GF-D8 (cell line): ENCODE measurements around the gene CACFD1.

ENCODE experiments used
- DNase-seq: peaks from one replicate; lab custom pipeline; 2025; lab: John Stamatoyannopoulos, UW

Gene CACFD1

DNA sequence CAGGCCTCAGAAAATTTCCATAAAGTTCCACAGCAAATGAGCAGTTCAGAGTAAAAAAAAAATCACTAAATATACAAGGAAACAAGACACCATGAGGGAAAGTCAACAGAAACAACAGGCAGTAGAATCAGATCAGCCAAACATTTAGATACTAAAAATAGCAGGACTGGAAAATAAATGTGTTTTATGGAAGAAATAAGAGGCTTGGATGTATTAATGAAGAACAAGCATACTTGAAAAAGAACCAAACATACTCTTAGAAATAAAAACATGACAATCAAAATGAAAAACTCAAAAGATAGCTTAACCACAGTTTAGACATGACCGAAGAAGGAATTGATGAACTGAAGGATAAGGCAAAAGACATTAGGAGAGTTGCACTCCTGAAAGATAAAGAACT, 42.3 kb downstream of the CACFD1 start:
- DNase-seq, result no peak

DNA sequence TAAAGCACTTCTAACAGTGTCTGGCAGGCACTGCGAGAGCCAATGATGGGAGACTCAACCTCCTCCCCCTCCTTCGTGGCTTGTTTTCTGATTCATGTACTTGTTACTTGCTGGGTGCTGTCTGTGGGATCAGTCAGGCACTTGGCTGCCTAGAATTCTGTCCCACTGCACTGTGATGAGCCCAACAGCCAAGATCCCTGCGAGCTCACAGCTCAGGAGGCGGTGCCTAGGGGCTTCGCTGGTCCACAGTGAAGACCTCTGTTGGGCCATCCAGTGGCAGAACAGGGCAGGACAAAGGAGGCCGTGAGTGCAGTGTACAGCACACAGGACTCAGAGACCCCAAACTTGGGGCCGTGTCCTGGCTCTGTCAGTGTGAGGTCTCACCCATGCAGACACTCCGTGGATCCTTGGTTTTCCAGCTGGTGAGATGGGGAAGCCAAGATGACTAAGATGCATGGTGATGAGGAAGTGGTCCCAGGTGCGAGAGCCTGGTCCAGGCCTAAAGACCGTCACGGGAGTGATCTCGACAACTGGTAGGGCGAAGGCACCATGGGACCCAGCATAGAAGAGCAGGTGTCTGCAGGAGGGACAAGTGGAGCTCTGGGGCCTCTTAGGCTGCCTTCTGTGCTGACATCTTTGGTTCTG, 45.5 kb downstream of the CACFD1 start:
- no peak for DNase-seq

DNA sequence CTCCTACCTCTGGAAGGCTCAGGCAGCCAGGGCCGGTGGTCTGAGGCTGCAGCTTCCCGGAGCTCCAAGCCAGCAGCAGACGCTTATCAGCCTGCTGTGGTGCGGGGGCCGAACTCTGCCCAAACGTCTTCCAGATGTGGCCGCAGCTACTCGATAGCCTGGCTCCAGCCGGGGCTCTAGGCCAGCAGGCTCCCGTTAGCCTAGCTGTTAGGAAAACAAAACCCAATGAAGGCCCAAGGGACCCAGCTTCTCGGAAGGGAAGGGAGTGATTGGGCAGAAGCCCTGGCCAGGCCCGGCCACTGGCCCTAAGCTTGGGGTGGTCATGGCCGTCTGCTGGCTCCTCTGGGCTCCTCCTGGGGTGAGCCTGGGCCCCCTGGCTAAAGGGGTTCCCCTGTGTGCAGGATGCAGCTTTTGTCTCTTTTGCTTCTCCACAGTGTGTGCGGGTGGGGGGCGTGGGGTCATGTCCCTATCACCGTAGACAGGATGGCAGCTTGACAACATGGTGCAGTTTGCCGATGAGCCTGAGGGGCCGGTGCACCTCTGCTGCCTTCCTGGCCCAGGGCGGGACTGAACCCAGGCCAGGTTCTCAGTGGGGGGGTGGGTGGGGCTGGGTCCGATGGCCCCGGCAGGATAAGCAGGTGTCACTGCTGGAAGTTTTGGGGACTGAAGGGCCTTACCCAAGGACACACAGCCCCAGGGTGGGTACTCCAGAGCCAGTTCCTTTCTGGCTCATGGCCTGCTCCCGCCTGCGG, 46.3 kb downstream of the CACFD1 start:
- DNase-seq, result no peak

DNA sequence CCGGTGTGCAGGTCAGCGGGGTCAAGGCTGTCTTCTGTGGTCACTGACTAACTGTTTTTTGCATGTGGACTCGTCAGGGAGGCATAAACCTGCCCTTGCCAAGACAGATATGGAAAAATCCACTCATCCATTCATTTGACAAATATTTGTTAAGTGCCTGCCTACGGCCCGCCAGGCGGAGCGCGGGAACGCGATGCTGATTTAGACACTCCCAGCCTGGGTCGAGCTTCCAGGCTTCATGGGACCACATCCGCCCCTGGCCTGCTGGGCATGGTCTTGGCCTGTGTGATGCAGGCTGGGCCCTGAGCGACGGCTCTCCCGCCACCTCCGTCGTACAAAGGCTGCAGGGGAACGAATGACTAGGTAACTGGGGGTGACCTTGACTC, 46.9 kb downstream of the CACFD1 start:
- no peak for DNase-seq

DNA sequence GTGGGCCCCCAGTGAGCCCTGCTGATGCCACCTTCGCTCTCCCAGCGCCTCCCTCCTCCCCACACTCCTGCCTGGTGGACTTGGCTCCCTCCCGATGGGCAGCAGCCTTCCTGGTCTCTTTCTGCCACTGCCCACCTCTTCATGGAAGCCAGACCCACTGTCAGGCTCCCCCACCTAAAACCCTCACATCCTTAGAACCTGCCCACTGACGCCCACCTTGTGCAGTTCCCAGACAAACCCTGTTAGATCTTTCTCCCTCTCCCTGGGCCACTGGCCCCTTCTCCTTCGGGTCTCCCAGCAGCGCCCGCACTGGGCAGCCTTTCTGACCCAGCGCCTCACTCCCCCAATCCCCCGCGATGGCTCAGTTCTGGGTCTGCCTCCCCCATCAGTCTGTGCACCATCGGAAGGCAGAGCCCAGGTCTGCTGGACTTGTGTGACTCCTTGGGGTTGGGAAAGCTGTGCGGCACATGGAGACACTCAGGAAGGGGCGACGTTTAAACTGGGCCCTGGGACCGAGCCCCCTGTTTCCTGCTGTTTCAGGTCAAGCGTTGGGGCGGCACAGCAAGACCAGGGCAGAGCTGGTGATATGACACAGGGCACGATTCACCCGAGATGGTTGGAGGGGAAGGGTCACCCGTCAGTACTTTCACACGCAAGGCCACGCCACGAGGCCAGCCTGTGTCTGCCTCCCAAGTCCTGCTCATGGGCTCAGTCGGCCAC, 47.6 kb downstream of the CACFD1 start:
- no peak for DNase-seq

DNA sequence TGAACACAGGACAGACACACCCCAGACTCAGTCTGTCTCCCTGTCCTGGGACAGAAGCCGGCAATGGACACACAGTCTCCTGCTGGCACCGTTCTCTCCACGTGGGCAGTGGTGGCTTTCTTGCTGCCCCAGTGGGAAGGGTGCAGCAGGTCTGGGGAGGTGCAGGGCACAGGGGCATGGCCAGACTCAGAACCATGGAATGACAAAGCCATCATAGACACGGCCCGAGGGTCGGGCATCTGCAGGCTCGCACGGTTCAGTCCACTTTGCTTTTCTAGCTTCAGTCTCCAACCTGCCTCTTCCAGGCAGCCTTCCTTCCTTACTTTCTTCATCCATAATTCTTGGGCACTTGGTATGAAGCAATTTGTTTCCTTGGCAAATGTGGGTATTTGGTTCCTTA, 48.3 kb downstream of the CACFD1 start:
- DNase-seq, result no peak

DNA sequence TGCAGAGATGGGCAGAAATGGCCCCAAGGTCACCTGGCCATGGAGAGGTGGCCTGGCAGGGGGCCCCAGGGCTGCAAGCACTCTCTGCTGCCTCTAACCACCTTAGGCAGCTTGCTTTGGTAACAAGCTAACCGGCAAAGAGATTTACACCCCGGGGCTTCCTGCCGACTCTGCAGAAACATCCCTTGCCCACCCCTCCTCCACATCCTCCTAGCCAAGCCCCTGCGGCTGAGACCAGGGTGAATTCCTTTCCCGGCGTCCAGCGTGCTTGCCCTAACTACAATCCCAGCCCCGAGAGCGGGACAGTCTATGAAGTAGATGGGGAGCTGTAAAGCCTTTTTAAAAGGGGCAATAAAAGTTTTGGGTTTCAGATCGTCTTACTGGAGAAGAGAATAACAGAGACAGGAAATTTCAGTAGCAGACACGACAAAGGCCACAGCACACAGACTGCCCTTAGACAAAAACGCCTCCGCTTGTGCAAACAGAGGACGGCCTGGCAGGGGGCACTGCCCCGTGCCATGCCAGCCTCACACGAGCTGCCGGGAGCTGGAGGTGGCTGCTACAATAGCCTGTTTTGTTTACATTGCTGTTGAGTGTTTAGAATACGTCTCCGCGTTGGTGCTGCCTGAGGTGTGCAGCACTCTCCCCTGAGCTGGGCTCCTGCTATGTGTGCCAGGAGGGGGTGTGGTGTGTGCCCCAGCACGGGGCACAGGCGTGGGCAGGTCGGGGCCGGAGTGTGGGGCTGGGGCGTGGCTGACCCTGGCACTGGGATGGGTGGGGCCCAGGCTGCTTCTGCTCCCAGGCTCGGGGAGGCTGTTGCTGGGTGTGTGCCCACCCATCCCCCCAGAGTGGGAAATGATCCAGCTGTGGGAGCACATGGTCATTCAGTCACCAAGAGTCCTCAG, 49.7 kb downstream of the CACFD1 start:
- no peak for DNase-seq

DNA sequence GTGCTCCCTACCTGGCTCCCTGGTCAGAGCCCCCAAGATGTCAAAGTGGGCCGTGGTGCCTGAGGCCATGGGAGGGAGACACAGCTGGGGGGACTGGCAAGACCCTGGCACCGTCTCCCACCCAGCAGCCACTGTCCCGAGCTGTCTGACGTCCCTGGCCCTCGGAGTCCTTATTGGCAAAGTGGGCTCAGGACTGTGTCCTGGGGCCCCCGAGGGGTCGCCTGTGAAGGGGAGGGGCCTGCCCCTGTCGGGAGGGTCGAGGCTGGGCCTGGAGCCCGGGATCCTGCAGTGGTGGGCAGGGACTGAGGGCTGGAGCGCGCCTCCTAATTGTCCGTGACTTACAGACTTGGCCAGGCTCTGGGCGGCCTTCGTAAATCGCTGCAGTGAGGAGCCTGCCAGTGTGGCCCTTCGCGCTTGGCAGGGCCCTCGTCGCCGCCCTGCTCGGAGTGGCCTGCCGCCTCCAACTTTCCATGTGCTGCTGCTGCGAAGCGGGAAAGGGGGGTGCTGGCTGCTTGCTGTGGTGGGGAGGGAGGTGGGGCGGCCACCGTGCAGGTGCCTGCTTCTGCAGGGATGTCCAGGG, 51.2 kb downstream of the CACFD1 start:
- no peak for DNase-seq

DNA sequence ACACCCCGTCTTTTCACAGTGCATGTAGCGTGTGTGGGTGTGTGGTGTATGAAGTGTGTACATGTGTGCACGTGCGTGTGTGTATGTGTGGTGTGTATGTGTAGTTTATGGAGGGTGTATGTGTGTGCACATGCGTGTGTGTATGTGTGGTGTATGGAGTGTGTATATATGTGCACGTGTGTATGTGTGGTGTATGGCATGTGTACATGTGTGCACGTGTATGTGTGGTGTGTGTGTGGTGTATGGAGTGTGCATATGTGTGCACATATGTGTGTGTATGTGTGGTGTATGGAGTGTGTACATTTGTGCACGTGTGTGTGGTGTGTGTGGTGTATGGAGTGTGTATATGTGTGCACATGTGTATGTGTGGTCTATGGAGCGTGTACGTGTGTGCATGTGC, 51.8 kb downstream of the CACFD1 start:
- DNase-seq, result no peak

DNA sequence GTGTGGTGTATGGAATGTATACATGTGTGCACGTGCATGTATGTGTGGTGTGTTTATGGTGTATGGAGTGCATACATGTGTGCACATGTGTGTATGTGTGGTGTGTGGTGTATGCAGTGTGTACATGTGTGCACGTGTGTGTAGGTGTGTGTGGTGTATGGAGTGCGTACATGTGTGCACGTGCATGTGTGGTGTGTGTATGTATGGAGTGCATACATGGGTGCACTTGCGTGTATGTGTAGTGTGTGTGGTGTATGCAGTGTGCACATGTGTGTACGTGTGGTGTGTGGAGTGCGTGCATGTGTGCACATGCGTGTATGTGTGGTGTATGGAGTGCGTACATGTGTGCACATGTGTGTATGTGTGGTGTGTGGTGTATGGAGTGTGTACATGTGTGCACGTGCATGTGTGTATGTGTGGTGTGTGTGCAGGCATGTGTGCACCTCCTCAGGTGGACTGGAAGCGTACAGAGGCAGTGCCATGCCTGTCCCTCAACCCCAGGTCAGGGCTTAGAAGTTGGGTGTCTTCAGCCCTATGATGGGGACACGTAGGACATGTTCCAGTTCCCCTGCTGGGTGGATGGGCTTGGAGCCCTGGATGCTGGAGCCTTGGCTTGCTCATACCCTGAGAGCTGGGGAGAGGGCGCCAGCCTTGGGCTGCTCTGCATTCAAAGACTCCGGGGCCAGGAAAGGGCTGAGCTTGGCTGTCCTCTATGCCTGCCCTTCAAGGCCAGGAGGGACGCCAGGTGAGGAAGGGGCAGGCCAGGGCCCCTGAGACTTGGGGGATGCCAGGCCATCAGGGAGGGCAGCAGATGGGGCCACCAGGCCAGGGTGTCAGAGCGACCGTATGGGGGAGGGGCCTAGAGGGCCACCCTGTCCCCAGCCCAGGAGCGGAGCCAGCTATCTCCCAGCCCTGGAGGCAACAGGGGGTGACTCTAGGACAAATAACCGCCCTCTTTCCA, 52.8 kb downstream of the CACFD1 start:
- DNase-seq, result no peak

DNA sequence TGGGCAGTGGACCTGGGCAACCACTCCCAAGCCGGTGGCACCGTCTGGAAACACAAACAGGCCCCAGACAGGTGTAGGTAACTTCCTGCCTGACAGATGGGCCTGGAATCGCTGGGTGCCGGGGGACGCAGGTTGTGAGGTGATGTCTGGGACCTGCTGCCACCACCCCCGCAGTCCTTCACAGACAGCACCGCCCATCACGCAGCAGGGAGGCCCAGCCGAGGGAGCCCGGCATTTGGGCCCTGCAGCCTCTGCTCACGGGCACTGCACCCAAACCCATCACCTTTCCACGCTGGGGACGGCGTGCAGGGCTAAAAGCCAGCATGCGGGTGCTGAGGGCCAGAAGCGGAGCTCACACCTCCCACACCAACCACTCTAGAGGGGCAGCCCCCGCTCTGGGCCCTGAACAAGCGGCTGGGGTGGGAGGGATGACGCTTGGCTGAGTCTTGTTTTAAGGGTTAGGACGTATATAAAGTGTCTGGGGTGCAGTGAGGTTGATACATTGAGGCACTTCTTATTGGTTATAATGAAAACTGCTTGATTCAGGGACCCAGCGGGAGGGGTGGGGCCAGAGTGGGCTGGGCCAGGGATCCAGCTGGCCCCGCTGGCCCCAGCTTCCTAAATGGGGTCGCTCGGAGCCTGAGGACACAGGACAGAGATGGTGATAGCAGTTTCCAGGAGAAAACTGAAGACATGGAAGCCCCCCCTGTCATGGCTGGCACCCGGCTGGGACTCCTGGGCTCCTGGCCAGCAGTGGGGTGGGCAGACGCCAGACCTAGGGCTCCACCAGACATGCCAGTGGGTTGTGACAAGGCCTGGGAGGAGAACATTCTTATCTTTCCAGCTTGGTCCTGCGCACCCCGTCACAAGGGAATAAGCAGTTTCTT, 53.7 kb downstream of the CACFD1 start:
- DNase-seq, result no peak

DNA sequence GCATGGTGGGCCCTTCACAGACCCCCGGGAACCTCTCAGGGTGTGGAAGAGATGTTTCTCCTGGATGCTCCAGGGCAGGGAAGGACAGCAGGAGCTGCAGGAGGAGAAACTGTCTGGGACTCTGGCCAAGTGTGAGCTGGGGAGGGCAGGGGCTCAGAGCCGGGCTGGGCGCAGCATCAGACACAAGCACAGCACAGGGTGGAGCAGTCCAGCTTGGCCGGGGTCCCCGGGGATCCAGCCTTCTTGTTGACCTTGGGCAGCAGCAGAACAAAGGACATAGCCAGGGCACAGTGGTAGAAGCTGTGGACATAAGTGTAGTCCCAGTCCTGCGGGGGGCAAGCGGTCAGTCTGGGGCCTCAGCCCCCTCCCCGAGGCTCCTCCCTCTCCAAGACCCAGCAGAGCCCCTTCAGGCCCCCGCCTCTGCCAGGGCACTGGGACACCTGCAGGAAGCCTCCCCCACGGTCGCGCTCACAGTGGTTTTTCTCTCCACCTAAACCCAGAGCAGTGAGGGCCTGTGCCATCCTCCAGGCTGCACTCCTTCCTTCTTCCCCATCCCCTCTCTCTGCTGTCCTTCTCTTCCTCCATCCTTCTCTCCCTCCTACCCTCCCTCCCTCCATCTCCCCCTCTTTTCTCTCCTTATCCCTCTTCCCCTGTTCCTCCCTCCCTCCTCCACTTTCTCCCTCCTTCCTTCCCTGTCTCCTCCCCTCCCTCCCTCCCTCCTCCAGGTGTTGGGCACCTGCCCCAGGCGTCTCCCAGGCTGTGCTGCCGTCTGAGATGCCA, 54.9 kb downstream of the CACFD1 start:
- DNase-seq, result no peak

DNA sequence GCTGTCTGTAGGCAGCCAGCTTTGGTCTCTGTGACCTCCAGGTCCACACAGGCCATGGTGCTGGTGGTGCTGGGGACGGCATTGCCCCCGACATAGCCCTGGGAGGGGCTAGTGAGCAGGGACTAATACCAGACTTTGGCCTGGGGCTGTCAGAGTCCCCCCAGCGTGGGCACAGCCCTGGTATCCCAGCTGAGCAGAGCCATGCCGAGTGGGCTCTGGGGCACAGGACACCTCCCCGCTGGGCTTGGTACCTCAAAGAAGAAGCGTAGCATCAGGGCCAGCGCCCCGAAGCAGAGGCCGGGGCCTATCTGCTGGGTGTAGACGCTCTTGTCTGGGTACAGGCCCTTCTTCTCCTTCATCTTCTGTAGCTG, 55.4 kb downstream of the CACFD1 start:
- DNase-seq, result no peak

DNA sequence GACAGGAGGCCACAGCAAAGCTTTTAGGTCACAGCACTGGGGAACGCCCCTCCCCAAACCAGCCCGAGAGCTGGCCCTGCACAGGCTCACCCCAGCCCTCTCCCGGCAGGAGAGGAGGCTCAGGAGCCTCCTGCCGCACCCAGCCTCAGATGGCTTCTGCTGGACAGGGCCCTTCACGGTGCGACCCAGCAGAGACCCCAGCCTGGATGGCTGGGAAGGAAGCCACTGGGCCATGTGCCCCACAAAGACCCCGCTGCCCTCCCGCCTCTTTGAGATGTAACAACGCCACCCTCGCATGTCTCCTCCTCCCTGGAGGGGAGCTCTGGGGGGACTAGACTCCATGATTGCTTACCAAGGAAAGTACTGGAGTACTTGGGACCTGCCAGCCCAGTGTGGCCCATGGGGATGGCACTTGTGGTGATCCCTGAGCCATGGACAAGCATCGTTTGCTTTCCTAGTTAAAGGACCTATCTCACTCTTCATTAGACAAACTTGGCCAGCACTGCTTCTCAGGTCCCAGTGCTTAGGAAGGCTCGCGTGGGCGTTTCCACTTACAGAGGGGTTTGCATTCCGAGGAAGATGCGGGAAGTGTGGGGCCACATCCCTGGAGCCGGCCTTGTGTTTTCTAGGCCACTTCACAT, 56.0 kb downstream of the CACFD1 start:
- no peak for DNase-seq

DNA sequence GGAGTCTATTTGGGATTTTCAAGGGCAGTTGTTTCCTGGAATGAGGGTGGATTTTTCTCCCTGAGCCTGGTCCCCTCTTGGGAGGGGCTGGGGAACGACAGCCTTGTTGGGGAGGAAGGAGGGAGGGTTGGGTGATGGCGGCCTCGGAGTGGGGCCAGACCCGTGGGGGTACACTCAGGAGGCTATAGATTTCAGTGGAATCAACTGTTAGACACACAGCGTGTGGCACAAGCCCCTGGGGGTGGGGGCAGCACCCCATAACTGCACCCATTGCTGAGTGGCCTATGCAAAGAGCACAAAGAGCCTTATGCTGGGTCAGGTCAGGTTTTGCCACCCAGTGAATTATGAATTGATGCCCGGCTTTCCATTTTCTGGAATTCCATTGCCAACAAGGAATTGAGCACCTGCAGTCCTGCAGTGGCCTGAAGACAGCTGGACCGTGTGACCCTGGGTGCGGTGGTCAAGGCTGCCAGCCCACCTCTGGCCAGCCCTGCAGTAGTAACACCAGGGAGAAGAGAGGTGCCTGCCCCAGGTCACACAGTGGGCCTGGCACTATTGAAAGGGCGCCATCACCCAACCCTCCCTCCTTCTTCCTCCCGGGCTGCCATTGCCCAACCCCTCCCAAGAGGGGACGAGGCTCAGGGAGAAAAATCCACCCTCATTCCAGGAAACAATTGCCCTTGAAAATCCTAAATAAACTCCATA, 56.6 kb downstream of the CACFD1 start:
- DNase-seq, result no peak

DNA sequence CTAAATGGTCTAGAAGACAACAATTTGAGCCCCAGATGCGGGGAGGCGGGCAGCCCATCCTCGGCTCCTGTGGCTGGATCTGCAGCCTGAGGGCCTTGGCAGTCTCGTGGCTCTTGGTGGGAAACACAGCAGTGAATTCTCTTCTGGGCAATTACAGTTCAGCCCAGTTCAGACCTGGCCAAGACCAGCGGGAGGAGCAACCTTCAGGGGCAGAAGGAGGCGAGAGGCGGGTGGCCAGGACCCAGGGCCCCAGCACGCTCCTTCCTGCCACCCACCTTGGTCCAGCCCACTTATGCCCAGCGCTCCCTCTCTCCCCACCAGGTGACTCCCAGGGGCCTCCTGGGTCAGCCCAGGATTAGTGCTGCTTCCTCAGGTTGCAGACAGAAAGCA, 57.2 kb downstream of the CACFD1 start:
- no peak for DNase-seq

DNA sequence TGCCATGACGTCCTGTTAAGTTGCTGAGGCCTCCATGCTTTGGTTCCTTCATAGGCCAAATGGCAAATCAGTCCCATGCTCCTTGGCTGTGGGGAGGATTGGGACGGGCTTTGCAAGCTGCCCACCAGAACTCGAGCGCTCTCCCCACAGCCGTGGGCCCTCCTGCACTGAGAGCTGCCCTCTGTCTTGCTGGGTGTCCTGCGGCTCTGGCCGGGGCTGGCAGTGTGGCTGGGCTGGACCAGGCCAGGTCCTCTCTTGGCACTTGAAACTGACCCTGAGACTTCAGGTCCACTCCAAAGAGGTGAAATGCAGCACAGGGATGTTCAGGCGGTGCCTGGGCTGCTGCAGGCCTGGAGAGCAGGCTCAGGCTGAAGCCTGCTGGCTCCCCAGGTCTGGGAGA, 57.9 kb downstream of the CACFD1 start:
- no peak for DNase-seq

DNA sequence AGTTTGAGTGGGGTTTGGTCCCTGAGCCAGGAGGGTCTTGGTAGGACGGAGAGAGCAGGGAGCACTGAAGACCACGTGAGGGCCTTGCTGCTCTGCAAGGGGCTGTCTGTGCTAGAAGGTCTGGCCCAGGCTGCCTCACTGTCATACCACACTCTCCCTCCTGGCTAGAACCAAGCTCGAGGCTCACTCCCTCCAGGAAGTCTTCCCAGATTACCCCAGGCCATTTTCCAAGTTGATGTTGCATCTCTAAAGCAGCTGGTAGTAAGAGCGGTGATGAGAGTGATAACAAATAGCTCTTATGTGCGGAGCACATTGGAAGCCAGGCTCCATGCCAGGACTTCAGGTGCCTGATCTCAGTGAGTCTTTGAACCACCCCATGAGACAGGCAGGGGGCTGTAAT, 58.4 kb downstream of the CACFD1 start:
- no peak for DNase-seq
